Loucy (cell line): ENCODE measurements around the gene COL5A1.

ENCODE experiments used
- CTCF ChIP-seq: fragments of 200-600 bp; sonication (generic); conservative IDR thresholded peaks from 2 replicates; pipeline ENCODE4 v1.5.1; 2014; ENCODE audit warnings: mild to moderate bottlenecking, antibody characterized with exemption, low read length
- EZH2phosphoT487 ChIP-seq: fragments of 200-600 bp; IDR thresholded peaks from 2 replicates; pipeline ENCODE4 v1.6.1; 2018; ENCODE audit warnings: antibody characterized with exemption, mild to moderate bottlenecking, moderate library complexity, borderline replicate concordance

- TF ChIP-seq CTCF (no peak), EZH2phosphoT487 (no peak)
Measured at GRCh38 chr9:134882204-134882785, 240.7 kb downstream of the COL5A1 start.
